NCI-H748 treated with DMSO at 0.1 percent for 48 hours (cell line): ENCODE measurements around the gene SYNPO2L.
A peak's percentile ranks its signal among the peaks of the same experiment; 100 is the strongest.
"Not testable (repeated sequence)": the region's sequence is repeated elsewhere in the genome, so short reads cannot be mapped to it uniquely, and the experiment has no call there.

Experiments
- DNase-seq: peaks from one replicate; lab custom pipeline; 2025; lab: John Stamatoyannopoulos, UW

SYNPO2L gene

DNA sequence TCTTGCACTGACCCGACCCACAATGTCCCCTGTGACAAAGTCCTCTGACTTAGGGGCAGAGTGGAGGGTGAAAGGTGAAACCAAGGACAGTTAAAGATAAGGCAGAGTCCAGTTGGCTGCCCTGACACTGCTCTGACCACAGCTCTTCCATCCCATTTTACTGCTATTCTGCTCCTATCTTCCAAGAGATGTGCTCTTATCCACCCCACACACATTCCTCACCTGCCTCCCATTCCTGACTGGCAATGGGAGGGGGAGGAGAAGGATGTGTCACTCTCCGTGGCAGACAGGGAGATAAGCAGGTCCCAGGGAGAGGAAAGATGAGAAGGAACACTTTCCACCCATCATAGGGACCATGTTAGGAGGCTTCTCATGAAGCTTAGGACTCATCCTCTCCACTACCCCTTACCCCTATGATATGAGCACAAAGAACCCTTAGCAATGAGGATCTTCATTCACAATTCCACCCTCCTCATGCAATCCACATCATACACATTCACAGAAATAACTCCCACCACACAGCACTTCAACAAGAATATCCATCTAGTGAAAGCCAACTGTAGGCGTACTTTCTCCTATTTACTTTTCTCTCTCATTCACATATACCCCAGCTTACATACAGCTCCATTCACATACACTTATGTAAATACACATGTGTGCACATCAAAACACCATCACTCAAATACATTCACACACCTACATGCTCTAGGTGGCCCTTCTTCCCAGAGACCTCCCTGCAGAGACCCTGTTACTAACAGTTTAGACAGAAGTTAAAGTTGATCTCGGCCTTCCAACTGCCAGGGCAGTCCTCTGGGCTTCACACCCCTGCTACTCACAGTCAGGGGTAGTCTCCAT is 6.6 kb downstream of the SYNPO2L start:
- no peak for DNase-seq

DNA sequence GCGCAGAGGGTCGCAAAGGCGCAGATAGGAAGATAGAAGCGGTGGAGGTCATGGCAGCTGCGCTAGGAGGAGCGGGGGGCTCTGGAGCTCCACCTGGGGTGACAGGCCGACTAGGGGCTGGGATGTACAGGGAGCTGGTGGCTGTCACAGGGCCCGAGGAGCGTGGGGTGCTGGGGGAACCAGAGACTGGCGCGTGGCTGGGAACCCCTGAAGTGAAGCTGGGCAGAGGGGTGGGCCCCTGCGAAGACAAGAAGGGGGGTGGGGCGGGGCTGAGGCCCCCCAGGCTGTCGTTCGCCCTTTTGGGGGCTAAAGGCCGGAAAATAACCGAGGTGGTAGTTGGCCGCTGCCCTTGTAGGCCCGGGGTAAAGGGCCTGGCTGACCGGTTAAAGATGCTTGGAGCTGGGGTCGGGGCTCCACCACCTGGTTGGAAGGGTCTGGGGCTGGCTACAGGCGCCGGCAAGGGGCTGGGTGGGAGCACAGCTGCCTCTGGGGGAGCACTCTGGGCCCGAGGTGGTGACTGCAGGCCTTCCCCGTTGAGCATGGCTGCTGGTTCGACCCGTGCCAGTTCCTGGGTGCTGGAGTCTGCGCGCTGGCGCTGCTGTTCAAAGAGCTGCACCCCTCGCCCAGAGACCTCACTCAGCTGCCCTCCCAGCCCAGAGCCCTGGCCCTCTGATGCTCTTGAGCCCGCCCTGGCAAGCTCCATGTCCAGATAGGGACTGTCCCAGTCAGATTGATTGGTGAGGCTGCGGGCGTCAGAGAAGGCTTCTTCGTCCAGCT is 7.8 kb downstream of the SYNPO2L start:
- no peak for DNase-seq

DNA sequence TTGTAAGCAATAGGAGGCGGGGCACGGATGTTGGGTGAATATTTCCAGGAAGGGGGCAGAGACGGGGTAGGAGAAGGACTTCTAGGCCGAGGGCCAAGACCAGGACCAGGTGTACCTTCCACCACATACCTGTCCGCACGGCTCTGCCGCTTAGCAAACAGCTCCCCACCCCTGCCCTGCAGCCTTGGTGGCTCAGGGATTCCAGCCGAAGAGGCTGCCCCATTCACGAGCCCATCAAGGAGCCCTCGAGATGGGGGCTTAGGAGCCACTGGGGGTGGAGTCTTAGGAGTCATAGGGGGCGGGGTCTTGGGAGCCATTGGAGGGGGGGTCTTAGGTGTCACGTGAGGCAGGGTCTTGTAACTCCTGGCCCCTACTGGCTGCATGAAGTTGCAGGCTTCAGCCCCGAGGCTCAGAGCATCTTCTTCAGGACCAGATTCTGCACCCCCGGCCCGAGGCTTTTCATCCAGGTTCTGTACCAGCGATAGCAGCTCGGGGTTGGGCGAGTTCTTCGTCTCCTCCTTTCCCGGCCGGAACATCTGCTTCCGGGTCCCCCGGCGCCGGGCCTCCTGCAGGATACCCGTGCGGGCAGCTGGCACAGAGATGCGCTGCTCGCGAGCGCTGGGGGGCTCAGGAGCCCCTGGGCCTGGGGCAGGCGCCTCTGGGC is 8.5 kb downstream of the SYNPO2L start:
- DNase-seq, result peak; percentile 19

DNA sequence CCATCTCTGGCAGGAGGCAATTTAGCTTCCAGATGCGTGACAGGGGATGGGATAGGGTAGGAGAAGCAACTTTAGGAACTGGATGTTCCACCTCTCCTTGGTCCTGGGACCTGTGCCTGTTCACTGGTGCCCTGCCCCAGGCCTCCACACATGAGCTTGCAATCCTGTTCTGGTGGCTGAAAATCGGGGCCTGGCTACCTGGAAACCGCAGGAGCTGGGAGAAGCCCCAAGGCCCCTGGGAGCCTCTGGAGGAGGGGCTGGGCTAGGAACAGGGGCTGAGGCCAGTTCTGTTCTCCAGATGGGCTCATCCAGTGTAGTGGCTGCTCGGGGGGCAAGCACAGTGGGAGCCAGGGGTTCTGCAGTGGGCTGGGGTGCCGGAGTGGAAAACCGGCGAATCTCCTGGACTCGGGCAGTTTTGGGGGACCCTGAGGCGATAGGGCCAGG is 9.2 kb downstream of the SYNPO2L start:
- no peak for DNase-seq

DNA sequence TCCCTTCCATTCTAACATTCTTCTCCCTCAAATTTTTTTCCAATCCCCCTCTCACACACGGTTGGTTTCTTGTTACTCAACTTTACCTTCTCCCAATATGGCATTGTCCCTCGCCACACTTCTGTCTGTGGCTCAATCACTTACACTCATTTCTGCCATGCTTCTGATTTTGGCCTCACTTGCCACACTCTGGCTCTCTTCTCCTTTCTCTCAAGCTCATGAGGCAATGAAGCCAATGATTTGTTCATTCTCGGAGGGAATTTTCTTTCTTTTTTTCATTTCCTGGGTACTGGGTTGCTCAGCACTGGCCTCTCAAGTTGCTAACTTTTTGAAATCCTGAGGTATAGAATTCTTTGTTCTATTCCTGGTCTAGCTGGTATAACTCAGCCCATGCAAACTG is 10.6 kb downstream of the SYNPO2L start:
- no peak for DNase-seq

DNA sequence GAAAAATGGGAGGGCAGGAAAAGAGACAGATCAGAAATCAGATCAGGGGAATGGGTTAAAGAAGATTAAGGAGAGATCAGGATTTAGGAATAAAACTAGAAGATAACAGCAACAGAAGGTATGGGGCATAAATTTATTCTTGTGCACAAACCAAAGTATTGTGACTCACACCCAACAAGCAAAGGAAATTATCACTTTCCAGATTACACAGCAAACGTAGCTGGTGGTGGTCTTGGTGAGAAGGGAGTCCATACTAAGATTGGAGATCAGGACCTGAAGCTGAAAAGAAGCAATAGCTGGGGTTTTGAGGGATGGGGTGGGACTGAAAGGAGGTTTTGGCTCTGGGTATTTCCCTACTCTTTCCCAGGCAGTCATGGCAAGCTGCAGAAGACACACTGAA is 11.1 kb downstream of the SYNPO2L start:
- DNase-seq, result no peak

DNA sequence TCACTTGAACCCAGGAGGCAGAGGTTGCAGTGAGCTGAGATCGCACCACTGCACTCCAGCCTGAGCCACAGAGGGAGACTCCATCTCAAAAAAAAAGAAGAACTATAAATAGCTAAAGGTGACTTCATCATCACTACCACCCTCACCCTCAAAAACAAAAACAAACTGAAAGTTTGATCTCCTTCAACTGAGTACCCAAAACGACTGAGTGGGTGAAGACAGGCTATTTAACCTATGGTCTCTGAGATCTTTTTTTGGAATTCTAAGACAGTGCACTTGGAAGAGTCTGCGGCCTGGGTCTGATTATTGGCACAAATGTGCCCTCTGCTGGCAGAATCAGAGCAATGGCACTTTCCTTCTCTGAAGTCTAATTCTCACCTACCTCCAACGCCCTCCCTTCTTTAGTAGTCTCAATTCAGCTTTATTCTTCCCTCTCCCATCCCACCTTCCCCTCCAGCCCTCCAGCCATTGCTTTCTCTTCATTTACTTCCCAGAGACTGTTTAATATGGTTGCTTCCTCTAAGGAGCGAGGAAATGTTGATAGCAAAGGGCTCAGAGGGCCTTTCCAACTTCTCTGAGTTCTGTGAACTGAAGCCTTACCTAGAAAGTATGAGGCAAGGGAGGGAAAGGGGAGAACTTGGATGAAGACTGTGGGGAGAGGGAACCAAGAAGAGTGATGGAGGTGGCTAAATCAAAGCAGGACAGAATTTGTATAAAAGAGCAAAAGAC is 11.7 kb downstream of the SYNPO2L start:
- peak; percentile 32 for DNase-seq

DNA sequence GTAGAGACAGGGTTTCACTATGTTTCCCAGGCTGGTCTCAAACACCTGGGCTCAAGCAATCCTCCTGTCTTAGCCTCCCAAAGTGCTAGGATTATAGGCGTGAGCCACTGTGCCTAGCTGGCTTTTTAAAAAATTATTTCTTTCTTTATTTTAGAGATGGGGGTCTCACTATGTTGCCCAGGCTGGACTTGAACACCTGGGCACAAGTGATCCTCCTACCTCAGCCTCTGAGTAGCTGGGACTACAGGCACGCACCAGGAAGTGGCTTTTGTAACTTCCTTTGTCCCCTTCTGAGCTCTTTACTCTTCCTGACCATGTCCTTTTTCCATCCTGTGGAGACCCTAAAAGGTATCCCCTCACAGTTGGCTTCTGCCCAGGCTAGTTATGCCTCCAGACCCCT is 12.5 kb downstream of the SYNPO2L start:
- DNase-seq, result no peak

DNA sequence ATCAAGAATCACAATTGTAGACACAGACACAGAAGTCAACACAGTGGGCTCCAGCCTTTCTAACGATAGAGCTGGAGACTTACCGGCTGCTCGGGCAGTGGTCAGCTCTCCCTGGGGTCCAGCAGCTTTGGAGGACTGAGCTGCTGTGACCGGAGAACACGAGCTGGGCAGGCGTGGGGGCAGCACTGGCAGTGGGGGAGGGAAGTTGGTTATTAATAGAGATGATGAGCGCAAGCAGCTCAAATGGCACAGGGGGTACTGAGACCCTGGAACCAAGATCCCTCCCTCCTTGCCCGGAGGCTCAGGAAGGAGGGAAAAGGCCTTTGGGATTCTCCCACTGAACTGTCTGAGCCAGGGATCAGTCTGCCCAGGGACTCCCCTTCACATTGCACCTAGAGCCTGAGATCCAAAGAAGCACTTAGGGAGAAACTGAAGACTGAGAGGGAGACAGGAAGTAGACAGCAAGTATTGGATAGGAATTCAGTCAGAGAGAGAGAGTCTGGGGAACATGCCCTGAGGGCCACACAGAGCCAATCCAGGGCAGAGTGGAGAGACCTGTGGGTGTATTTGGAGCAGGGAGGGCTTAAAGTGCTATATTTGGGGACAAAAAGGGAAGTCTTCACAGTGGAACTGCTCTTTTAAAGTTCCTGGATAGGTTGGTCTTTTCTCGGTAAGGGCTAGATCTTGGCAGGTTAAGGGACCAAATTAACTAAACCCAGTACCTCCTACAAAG is 14.3 kb downstream of the SYNPO2L start, which contains the start of gene MYOZ1:
TSS of gene MYOZ1 (minus strand) at position 147 of the 733 bp plus-strand sequence. CDS start 1,457 bp downstream, outside the sequence.
- DNase-seq, result no peak

DNA sequence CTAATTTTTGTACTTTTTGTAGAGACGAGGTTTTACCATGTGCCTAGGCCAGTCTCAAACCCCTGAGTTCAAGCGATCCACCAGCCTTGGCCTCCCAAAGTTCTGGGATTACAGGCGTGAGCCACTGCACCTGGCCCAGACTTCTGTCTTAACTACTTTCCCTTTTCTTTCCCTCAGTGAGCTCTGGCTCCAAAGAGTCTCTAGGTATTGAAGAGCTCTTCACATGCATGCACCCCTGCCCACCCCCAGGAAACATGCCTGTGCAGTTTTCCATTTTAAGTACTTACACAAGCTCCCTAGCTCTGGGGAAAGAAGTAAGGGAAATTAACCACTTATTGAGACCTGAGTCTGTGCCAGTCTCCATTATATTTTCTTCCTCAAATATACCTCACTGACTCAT is 16.5 kb downstream of the SYNPO2L start:
- no peak for DNase-seq

DNA sequence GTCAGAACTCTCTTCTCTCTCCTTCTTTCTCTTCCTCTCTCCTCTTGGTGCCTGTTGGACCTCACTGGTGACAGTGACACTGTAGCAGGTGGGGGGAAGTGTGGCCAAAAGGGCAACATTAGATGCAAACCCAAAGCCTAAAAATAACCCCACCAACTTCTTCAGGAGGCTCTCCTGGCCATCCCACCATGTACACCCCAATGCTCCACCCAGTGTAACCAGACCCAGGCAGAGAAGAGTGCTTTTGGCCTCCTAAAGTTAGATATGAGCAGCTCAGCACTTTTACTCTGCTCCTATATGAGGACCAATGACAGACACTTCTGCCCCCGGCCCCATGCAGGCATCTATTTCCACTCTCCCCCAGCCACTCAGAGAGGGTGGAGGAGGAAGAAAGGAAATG is 20.0 kb downstream of the SYNPO2L start:
- no peak for DNase-seq

DNA sequence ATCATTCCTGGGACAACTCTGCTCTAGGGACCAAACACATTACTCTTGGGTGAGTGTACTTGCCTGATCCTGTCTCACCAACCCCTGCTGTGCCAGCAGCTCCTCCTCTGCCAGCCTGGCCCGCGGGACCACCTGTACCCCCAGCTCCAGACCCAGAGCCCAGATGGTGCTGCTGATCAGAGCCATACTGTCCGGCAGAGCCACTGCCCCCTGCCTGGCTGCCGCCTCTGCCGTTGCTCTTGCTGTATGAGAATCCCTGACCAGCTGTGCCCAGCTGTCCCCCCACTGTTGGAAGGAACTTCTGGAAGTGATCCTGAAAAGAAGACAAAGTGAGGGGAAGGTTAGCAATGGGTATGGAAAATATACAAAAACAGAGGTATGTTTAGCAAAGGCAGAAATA is 21.4 kb downstream of the SYNPO2L start:
- DNase-seq, result no peak

DNA sequence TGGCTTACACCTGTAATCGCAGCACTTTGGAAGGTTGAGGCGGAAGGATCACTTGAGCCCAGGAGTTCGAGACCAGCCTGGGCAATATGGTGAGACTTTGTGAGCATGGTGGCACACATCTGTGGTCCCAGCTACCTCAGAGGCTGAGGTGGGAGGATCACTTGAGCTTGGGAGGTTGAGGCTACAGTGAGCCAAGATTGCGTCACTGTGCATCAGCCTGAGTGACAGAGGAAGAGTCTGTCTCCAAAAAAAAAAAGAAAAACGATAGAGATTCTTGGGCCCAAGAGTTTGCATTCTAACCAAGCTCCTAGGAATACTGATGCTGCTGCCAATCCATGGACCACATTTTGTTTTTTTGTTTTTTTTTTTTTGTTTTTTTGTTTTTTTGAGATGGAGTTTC is 26.7 kb downstream of the SYNPO2L start:
- DNase-seq, result no peak

DNA sequence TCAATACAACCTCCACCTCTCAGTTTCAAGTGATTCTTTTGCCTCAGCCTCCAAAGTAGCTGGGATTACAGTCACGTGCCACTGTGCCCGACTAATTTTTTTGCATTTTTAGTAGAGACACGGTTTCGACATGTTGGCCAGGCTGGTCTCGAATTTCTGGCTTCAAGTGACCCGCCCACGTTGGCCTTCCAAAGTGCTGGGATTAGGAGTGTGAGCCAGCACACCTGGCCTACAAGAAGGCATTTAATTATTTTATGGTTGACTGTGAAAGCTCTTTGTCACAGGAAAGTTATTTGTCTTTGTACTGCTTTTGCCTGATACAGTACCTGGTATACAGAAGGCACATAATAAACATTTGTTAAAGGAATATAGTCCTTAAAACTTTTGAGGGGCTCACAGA is 27.4 kb downstream of the SYNPO2L start:
- no peak for DNase-seq

DNA sequence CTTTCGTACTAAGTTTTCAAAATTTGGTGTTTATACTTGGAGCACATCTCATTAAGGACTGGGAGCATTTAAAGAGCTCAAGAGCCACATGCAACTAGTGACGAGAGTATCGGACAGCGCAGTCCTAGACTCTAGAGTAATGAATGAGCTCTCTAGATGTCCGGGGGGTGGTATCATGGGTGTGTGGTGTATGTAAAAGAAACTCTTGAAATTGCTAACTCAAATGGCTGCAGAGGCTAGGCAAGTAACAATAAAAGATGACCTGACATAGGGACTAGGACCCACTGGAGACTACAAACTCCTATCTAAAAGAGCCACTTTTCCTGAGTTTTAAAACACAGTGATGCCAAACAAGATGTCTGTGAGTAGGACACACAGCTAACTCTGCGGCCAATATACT is 28.5 kb downstream of the SYNPO2L start:
- DNase-seq, result no peak

DNA sequence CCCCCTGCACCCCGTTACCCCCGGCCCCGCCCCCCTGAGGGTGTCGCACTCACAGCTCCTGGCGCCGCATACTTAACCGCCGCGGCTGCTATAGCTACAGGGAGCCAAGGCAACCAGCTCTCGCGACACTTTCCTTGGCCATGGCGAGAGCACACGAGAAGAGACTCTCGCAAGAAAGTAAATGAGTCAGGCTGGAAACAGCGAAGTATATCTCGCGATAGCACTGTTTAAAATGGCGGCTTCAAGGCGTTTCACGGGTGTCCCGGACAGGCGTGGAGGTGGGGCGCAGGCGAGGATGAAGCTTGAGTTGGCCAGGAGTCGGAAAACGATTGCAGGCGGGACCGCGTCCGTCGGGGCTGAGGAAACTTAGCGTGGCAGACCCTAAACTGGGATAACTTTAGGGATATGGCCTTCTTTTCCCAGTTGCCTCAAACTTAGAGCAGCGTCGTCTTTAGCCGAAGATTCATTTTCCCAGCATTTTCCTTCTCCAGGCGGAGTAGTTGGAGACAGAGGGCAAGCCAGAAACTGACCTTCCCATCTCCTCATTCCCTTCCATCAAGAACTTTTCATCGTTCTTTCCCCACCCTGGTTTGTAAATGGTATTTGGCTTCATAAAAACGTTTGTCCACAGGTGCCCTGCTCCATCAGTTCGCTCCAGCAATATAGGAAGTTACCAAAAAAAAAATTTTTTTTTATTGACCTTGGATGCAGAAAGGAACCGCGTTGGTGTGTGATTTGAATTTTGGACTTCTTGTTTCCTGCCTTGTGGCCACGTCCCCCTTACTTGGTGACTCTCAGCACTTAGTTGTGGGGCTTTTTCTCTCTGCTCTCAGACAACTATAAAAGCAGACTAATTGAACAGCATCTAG is 29.7 kb downstream of the SYNPO2L start:
- DNase-seq, result peak; percentile 86

DNA sequence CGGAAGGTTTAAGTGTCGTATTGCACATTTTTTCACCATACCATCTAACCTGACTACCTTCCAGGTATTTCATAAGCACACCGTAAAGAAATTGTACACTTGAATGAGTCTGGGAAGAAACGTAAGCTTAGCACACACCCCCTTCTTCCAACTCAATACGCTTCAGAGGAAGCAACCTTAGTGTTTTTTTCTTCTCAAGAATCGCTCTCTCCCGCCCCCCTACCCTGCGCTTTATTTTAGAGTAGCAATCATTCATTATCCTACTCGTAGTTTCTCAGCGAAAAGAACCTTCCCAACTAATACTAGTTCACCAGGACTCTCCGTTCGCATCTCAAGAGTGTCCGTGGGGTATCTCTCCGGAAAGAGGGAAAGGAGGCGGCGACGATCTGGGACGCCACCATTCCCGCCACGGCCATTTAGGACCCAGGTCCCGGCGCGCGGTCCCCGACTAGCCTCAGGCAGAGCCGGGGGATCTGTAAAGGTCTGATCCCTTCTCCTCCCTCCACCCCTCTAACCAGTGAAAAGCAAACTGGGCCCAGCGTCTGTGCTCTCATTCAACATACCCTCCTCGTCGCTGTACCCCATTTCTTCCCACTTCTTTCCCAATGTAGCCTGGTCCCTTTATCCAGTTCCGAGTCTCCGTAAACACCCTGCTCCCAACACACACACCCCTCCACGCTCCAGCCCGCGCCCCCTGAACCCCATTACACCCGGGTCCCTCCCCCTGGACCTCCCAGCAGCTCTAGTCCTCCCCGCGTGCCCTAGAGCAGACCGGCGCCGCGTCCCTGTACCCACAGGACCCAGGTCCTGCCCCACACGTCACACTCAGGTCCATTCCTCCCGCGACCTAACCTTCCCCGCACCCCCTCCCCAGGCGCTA is 30.6 kb downstream of the SYNPO2L start:
- DNase-seq, result no peak

DNA sequence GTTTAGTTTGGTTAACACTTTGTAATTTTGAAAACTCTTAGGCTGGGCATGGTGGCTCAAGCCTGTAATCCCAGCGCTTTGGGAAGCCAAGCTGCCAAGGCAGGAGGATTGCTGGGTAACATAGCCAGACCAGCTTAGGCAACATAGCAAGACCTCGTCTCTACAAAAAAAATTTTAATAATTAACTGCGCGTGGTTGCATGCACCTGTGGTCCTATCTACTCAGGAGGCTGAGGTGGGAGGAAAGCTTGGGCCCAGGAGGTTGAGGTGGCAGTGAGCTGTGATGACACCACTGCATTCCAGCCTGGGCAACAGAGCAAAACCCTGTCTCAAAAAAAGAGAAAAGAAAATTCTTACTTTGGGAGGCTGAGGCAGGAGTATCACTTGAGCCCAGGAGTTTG is 32.8 kb downstream of the SYNPO2L start:
- DNase-seq, result no peak

DNA sequence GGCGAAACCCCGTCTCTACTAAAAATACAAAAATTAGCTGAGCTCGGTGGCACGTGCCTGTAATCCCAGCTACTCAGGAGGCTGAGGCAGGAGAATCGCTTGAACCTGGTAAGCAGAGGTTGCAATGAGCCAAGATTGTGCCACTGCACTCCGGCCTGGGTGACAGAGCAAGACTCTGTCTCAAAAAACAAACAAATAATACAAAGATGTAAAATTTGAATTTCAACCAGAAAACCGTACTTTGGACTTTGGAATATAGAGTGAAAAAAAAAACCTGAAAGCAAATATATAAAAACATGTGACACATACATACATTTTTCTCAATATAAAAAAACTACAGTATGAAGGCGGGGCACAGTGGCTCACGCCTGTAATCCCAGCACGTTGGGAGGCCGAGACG is 34.9 kb downstream of the SYNPO2L start:
- not testable (repeated sequence) for DNase-seq
